HepG2 (cell line): Measurements from ENCODE around the gene TIMM10. TPM values are rescaled to one million over a fixed set of nuclear protein-coding genes. Genes with fewer than 3 reads are reported as not detected.
A peak's percentile ranks its signal among the peaks of the same experiment; 100 is the strongest.

Experiments used
- AGO1 ChIP-seq: fragments of 200-400 bp; formaldehyde crosslinking; IDR thresholded peaks from 2 replicates; pipeline ENCODE4 v1.6.1; 2017; ENCODE audit warnings: mild to moderate bottlenecking, low read depth, low read length, moderate library complexity; ENCODE audit not compliant: poor library complexity, severe bottlenecking
- ATRX ChIP-seq: sonication (generic); formaldehyde crosslinking; IDR thresholded peaks from 2 replicates; pipeline ENCODE4 v1.4.0; 2020; ENCODE audit warnings: missing genetic modification reagents, borderline replicate concordance
- DNMT3B ChIP-seq: conservative IDR thresholded peaks from 2 replicates; pipeline ENCODE4 v1.6.1; 2016; ENCODE audit warnings: missing biosample characterization, control low read depth
- FOXA3 ChIP-seq: IDR thresholded peaks from 2 replicates; pipeline ENCODE4 v1.6.1; 2016; ENCODE audit warnings: missing genetic modification reagents, missing compliant biosample characterization
- NAIF1 ChIP-seq: sonication (generic); formaldehyde crosslinking; IDR thresholded peaks from 2 replicates; pipeline ENCODE4 v1.5.0; 2020; ENCODE audit warnings: mild to moderate bottlenecking, missing genetic modification reagents, borderline replicate concordance
- NCOA2 ChIP-seq: sonication (generic); formaldehyde crosslinking; IDR thresholded peaks from 2 replicates; pipeline ENCODE4 v1.8.0; 2022; ENCODE audit warnings: inconsistent platforms
- RAD51 ChIP-seq: fragments of 450-650 bp; IDR thresholded peaks from 2 replicates; pipeline ENCODE4 v1.6.1; 2016; ENCODE audit warnings: borderline replicate concordance
- SP2 ChIP-seq: sonication (generic); formaldehyde crosslinking; IDR thresholded peaks from 2 replicates; pipeline ENCODE4 v1.5.1; 2020; ENCODE audit warnings: mild to moderate bottlenecking, missing genetic modification reagents
- YEATS2 ChIP-seq: sonication (generic); formaldehyde crosslinking; IDR thresholded peaks from 2 replicates; pipeline ENCODE4 v1.4.0; 2020; ENCODE audit warnings: missing genetic modification reagents, borderline replicate concordance
- ZBTB21 ChIP-seq: sonication (generic); formaldehyde crosslinking; IDR thresholded peaks from 2 replicates; pipeline ENCODE4 v1.4.0; 2020; ENCODE audit warnings: missing genetic modification reagents
- ZNF235 ChIP-seq: sonication (generic); formaldehyde crosslinking; IDR thresholded peaks from 2 replicates; pipeline ENCODE4 v1.8.1; 2023; ENCODE audit warnings: mild to moderate bottlenecking, missing genetic modification reagents, borderline replicate concordance
- ZNF430 ChIP-seq: sonication (generic); formaldehyde crosslinking; IDR thresholded peaks from 2 replicates; pipeline ENCODE4 v1.9.0; 2021; ENCODE audit warnings: mild to moderate bottlenecking, missing genetic modification reagents
- ZNF432 ChIP-seq: sonication (generic); formaldehyde crosslinking; IDR thresholded peaks from 2 replicates; pipeline ENCODE4 v1.5.0; 2020; ENCODE audit warnings: missing genetic modification reagents, mild to moderate bottlenecking, borderline replicate concordance
- ZNF749 ChIP-seq: sonication (generic); formaldehyde crosslinking; IDR thresholded peaks from 2 replicates; pipeline ENCODE4 v1.8.0; 2022; ENCODE audit warnings: mild to moderate bottlenecking, missing genetic modification reagents, moderate library complexity, borderline replicate concordance
- ZNF878 ChIP-seq: sonication (generic); formaldehyde crosslinking; IDR thresholded peaks from 2 replicates; pipeline ENCODE4 v1.8.1; 2023; ENCODE audit warnings: mild to moderate bottlenecking, missing genetic modification reagents, moderate library complexity
- ZSCAN21 ChIP-seq: sonication (generic); formaldehyde crosslinking; IDR thresholded peaks from 2 replicates; pipeline ENCODE4 v1.8.0; 2022; ENCODE audit warnings: mild to moderate bottlenecking, missing genetic modification reagents, moderate library complexity, borderline replicate concordance
- polyA plus RNA-seq, 8 experiments: library from polyadenylated mRNA; depleted of rRNA in 3 of 8; stranded (reverse) in 7 of 8; unstranded in 1 of 8; fragments of >200 nt; fragmentation: Illumina TruSeq in 4 of 8; extraction: Trizol in 4 of 8; gene quantifications; 2 replicates each; pipeline versions ENCODE4 v1.2.1 to v1.2.3, GENCODE V29; 2011 to 2016; ENCODE audit warnings: low read depth in 4 of 8, missing spikeins in 1 of 8, mixed read lengths in 1 of 8; ENCODE audit not compliant: insufficient read depth in 1 of 8
- total RNA-seq, 5 experiments: library from RNA; depleted of rRNA; stranded (reverse); fragments of >200 nt; fragmentation: Illumina TruSeq; extraction: Trizol; gene quantifications; 2 replicates each; pipeline ENCODE4 v1.2.3, GENCODE V29; 2016; ENCODE audit warnings: low read depth in 1 of 5
- TF ChIP-seq, protein P1 (sequence below), 2 experiments: sonication (generic) in 1 of 2; formaldehyde crosslinking in 1 of 2; IDR thresholded peaks; 2 replicates each; pipeline versions ENCODE4 v1.6.1 to v1.9.0; 2014 to 2022; ENCODE audit warnings: antibody characterized with exemption in 1 of 2, borderline replicate concordance in 1 of 2, inconsistent platforms in 1 of 2, low read depth in 1 of 2, missing genetic modification reagents in 1 of 2
- TF ChIP-seq, protein P2 (sequence below): IDR thresholded peaks from 2 replicates; pipeline ENCODE4 v1.6.1; 2012; ENCODE audit warnings: low read depth, low read length, improper control_type of control experiment
- TF ChIP-seq, protein P3 (sequence below): sonication (generic); formaldehyde crosslinking; IDR thresholded peaks from 2 replicates; pipeline ENCODE4 v1.8.0; 2022; ENCODE audit warnings: mild to moderate bottlenecking, missing genetic modification reagents, borderline replicate concordance

The TIMM10 gene
- total and polyA plus RNA-seq, 2 of the 13 experiments (the other 11 are each of a cell fraction or from before 2014, with no cell fraction given) = 67.8 to 82.2 TPM

DNA sequence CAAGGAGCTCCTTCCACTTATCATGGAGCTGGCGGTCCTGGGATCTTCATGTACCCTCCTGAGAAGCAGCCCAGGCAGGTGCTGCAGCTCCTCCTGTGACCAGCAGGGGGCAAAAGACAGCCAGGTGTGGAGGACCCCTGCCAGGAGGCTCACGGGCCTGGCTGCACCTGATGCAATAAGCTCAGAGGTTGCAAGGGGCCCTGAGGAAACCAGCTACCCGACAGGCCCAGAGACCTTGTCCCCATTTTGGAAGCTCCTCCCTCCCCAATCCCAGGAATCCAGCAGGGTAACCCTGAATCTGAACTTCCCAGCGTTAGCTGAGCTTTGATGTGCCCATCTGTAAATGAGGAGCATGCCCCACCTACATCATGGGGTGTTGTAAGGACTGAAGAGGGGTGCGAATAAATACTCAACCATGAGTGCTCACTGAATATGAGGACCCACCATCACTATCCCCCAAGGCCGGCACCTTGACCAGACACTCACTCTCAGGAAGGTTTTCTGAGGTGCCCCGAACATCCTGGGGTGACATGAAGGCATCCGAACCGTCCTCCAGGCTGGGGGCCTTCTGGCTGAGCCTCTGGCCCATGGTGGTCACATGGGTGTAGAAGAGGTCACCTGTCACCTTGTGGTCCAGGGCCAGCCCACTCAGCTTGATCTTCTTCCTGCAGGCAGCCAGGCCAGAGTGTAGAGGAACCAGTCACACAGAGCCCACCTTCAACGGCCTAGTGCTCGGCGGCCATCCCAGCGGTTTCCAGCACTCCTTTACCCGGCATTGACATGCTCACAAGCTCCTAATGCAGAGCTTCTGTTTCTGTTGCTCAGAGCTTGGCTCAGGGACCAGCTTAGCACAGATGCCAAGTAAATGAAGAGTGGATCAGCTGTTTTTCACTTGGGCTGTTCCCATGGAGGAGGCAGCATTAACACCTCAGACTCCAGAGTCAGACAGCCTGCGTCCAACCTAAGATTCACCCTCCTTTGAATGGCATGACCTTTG lies 36.7 kb downstream of the TIMM10 start (continued):
- TF ChIP-seq, protein P1, sequence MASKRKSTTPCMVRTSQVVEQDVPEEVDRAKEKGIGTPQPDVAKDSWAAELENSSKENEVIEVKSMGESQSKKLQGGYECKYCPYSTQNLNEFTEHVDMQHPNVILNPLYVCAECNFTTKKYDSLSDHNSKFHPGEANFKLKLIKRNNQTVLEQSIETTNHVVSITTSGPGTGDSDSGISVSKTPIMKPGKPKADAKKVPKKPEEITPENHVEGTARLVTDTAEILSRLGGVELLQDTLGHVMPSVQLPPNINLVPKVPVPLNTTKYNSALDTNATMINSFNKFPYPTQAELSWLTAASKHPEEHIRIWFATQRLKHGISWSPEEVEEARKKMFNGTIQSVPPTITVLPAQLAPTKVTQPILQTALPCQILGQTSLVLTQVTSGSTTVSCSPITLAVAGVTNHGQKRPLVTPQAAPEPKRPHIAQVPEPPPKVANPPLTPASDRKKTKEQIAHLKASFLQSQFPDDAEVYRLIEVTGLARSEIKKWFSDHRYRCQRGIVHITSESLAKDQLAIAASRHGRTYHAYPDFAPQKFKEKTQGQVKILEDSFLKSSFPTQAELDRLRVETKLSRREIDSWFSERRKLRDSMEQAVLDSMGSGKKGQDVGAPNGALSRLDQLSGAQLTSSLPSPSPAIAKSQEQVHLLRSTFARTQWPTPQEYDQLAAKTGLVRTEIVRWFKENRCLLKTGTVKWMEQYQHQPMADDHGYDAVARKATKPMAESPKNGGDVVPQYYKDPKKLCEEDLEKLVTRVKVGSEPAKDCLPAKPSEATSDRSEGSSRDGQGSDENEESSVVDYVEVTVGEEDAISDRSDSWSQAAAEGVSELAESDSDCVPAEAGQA (IDR thresholded peaks at IDR 0.05; ENCODE audit: low read depth) = no peak
- TF ChIP-seq, protein P1 (CRISPR knock-in tag; IDR thresholded peaks at IDR 0.05; ENCODE audit: borderline replicate concordance) = no peak
- no peak for TF ChIP-seq ZNF749 (CRISPR knock-in tag)
- TF ChIP-seq ZBTB21 (CRISPR knock-in tag) = no peak
- no peak for TF ChIP-seq YEATS2 (CRISPR knock-in tag)
- no peak for TF ChIP-seq SP2 (CRISPR knock-in tag)
- TF ChIP-seq NAIF1 = no peak
- TF ChIP-seq, protein P2, sequence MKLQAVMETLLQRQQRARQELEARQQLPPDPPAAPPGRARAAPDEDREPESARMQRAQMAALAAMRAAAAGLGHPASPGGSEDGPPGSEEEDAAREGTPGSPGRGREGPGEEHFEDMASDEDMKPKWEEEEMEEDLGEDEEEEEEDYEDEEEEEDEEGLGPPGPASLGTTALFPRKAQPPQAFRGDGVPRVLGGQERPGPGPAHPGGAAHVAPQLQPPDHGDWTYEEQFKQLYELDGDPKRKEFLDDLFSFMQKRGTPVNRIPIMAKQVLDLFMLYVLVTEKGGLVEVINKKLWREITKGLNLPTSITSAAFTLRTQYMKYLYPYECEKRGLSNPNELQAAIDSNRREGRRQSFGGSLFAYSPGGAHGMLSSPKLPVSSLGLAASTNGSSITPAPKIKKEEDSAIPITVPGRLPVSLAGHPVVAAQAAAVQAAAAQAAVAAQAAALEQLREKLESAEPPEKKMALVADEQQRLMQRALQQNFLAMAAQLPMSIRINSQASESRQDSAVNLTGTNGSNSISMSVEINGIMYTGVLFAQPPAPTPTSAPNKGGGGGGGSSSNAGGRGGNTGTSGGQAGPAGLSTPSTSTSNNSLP = no peak
- no peak for TF ChIP-seq RAD51
- TF ChIP-seq, protein P3, sequence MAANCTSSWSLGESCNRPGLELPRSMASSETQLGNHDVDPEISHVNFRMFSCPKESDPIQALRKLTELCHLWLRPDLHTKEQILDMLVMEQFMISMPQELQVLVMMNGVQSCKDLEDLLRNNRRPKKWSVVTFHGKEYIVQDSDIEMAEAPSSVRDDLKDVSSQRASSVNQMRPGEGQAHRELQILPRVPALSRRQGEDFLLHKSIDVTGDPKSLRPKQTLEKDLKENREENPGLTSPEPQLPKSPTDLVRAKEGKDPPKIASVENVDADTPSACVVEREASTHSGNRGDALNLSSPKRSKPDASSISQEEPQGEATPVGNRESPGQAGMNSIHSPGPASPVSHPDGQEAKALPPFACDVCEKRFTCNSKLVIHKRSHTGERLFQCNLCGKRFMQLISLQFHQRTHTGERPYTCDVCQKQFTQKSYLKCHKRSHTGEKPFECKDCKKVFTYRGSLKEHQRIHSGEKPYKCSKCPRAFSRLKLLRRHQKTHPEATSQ (CRISPR knock-in tag) = no peak
- no peak for TF ChIP-seq ZSCAN21 (CRISPR knock-in tag)
- TF ChIP-seq ZNF432 (CRISPR knock-in tag) = no peak
- peak; percentile 67 for TF ChIP-seq FOXA3
- TF ChIP-seq ZNF430 (CRISPR knock-in tag) = no peak
- peak; percentile 59; the same call in 1 of the 2 replicates for TF ChIP-seq NCOA2 (CRISPR knock-in tag)
- no peak for TF ChIP-seq ATRX
- no peak for TF ChIP-seq ZNF235 (CRISPR knock-in tag)
- TF ChIP-seq DNMT3B (CRISPR knock-in tag) = no peak
- no peak for TF ChIP-seq AGO1
- TF ChIP-seq ZNF878 = 0 out of 2 replicates have a peak, but pooled peaks have one; percentile 67
